T-helper 9 cell (primary cell): Measurements from ENCODE around the gene GKN2.
A peak's percentile ranks its signal among the peaks of the same experiment; 100 is the strongest.
"Not testable (repeated sequence)": the region's sequence is repeated elsewhere in the genome, so short reads cannot be mapped to it uniquely, and the experiment has no call there.

Experiments
- DNase-seq: peaks from one replicate; pipeline ENCODE4 v3.0.0-alpha.2; 2020

GKN2 gene

GRCh38 chr2:68917034-68917718, 35.5 kb downstream of the GKN2 start:
- no peak for DNase-seq

GRCh38 chr2:68916226-68916625, 36.5 kb downstream of the GKN2 start:
- DNase-seq: no peak

- DNase-seq: no peak
These were observed 37.3 kb downstream of the GKN2 start for GRCh38 chr2:68915393-68915792.

GRCh38 chr2:68913359-68913758, 39.3 kb downstream of the GKN2 start:
- no peak for DNase-seq

- no peak for DNase-seq
These were observed 40.0 kb downstream of the GKN2 start for GRCh38 chr2:68912732-68913131.

GRCh38 chr2:68912111-68912510, 40.6 kb downstream of the GKN2 start:
- DNase-seq: no peak

- no peak for DNase-seq
These were observed 41.0 kb downstream of the GKN2 start for GRCh38 chr2:68911709-68912108.

GRCh38 chr2:68911246-68911645, 41.4 kb downstream of the GKN2 start:
- DNase-seq: no peak

GRCh38 chr2:68909793-68910674, 42.7 kb downstream of the GKN2 start:
- DNase-seq: peak; percentile 53

GRCh38 chr2:68908392-68908970, 44.2 kb downstream of the GKN2 start:
- DNase-seq: peak; percentile 69

- no peak for DNase-seq
These were observed 44.8 kb downstream of the GKN2 start for GRCh38 chr2:68907920-68908253.

GRCh38 chr2:68907232-68907919, 45.3 kb downstream of the GKN2 start:
- DNase-seq: no peak

GRCh38 chr2:68906716-68907115, 46.0 kb downstream of the GKN2 start:
- DNase-seq: no peak

GRCh38 chr2:68905116-68905515, 47.6 kb downstream of the GKN2 start:
- no peak for DNase-seq

- DNase-seq: no peak
These were observed 51.1 kb downstream of the GKN2 start for GRCh38 chr2:68901561-68901960.

GRCh38 chr2:68901199-68901514, 51.5 kb downstream of the GKN2 start:
- no peak for DNase-seq

- no peak for DNase-seq
These were observed 52.0 kb downstream of the GKN2 start for GRCh38 chr2:68900496-68901198.

GRCh38 chr2:68895981-68896380, 56.7 kb downstream of the GKN2 start:
- DNase-seq: not testable (repeated sequence)
